HepG2 (cell line): Measurements from ENCODE around the gene ESRP2. TPM values are rescaled to one million over a fixed set of nuclear protein-coding genes. Genes with fewer than 3 reads are reported as not detected.

Experiments
- CBX1 ChIP-seq: IDR thresholded peaks from one replicate; pipeline ENCODE4 v1.6.1; 2016; ENCODE audit warnings: antibody characterized with exemption, low read depth
- FOXK2 ChIP-seq: fragments of 450-650 bp; IDR thresholded peaks from 2 replicates; pipeline ENCODE4 v1.6.1; 2016
- KDM5B ChIP-seq: sonication (generic); formaldehyde crosslinking; IDR thresholded peaks from 2 replicates; pipeline ENCODE4 v1.4.0; 2020; ENCODE audit warnings: missing genetic modification reagents, mild to moderate bottlenecking, borderline replicate concordance
- PHF20 ChIP-seq: sonication (generic); formaldehyde crosslinking; IDR thresholded peaks from 2 replicates; pipeline ENCODE4 v1.5.0; 2020; ENCODE audit warnings: mild to moderate bottlenecking, missing genetic modification reagents
- RERE ChIP-seq: IDR thresholded peaks from 2 replicates; pipeline ENCODE4 v1.6.1; 2016; ENCODE audit warnings: low read depth, missing genetic modification reagents, missing compliant biosample characterization
- TBX2 ChIP-seq: sonication (generic); formaldehyde crosslinking; IDR thresholded peaks from 2 replicates; pipeline ENCODE4 v1.5.0; 2020; ENCODE audit warnings: missing genetic modification reagents, mild to moderate bottlenecking, borderline replicate concordance
- XRCC5 ChIP-seq: fragments of 200-400 bp; formaldehyde crosslinking; optimal IDR thresholded peaks from 2 replicates; pipeline ENCODE3; 2017; ENCODE audit warnings: mild to moderate bottlenecking, low read length
- ZFP36L1 ChIP-seq: sonication (generic); formaldehyde crosslinking; IDR thresholded peaks from 2 replicates; pipeline ENCODE4 v1.8.0; 2022; ENCODE audit warnings: mild to moderate bottlenecking, missing genetic modification reagents, moderate library complexity
- ZFP41 ChIP-seq: sonication (generic); formaldehyde crosslinking; IDR thresholded peaks from 2 replicates; pipeline ENCODE4 v1.4.0; 2020; ENCODE audit warnings: mild to moderate bottlenecking, missing genetic modification reagents, borderline replicate concordance
- ZNF20 ChIP-seq: sonication (generic); formaldehyde crosslinking; IDR thresholded peaks from 2 replicates; pipeline ENCODE4 v1.4.0; 2020; ENCODE audit warnings: mild to moderate bottlenecking, moderate library complexity, missing genetic modification reagents
- ZNF225 ChIP-seq: sonication (generic); formaldehyde crosslinking; IDR thresholded peaks from 2 replicates; pipeline ENCODE4 v1.4.0; 2020; ENCODE audit warnings: mild to moderate bottlenecking, missing genetic modification reagents
- ZNF234 ChIP-seq: sonication (generic); formaldehyde crosslinking; conservative IDR thresholded peaks from 2 replicates; pipeline ENCODE4 v1.5.1; 2020; ENCODE audit warnings: mild to moderate bottlenecking, missing genetic modification reagents
- ZNF296 ChIP-seq: sonication (generic); formaldehyde crosslinking; conservative IDR thresholded peaks from 2 replicates; pipeline ENCODE4 v1.5.0; 2020; ENCODE audit warnings: mild to moderate bottlenecking, missing genetic modification reagents
- ZNF510 ChIP-seq: sonication (generic); formaldehyde crosslinking; IDR thresholded peaks from 2 replicates; pipeline ENCODE4 v1.4.0; 2020; ENCODE audit warnings: low read depth, mild to moderate bottlenecking, missing genetic modification reagents
- ZNF598 ChIP-seq: sonication (generic); formaldehyde crosslinking; IDR thresholded peaks from 2 replicates; pipeline ENCODE4 v1.5.1; 2020; ENCODE audit warnings: mild to moderate bottlenecking, missing genetic modification reagents, borderline replicate concordance
- ZNF704 ChIP-seq: sonication (generic); formaldehyde crosslinking; IDR thresholded peaks from 2 replicates; pipeline ENCODE4 v1.8.1; 2023; ENCODE audit warnings: mild to moderate bottlenecking, inconsistent platforms, moderate library complexity, missing genetic modification reagents, borderline replicate concordance
- ZNF710 ChIP-seq: sonication (generic); formaldehyde crosslinking; IDR thresholded peaks from 2 replicates; pipeline ENCODE4 v1.5.0; 2020; ENCODE audit warnings: mild to moderate bottlenecking, missing genetic modification reagents, borderline replicate concordance
- ZUFSP ChIP-seq: sonication (generic); formaldehyde crosslinking; IDR thresholded peaks from 2 replicates; pipeline ENCODE4 v1.9.0; 2021; ENCODE audit warnings: missing genetic modification reagents, mild to moderate bottlenecking, borderline replicate concordance
- polyA plus RNA-seq, 8 experiments: library from polyadenylated mRNA; depleted of rRNA in 3 of 8; stranded (reverse) in 7 of 8; unstranded in 1 of 8; fragments of >200 nt; fragmentation: Illumina TruSeq in 4 of 8; extraction: Trizol in 4 of 8; gene quantifications; 2 replicates each; pipeline versions ENCODE4 v1.2.1 to v1.2.3, GENCODE V29; 2011 to 2016; ENCODE audit warnings: low read depth in 4 of 8, missing spikeins in 1 of 8, mixed read lengths in 1 of 8; ENCODE audit not compliant: insufficient read depth in 1 of 8
- total RNA-seq, 5 experiments: library from RNA; depleted of rRNA; stranded (reverse); fragments of >200 nt; fragmentation: Illumina TruSeq; extraction: Trizol; gene quantifications; 2 replicates each; pipeline ENCODE4 v1.2.3, GENCODE V29; 2016; ENCODE audit warnings: low read depth in 1 of 5

Gene ESRP2
- total and polyA plus RNA-seq, 2 of the 13 experiments (the other 11 are each of a cell fraction or from before 2014, with no cell fraction given), result 21.1 to 32.4 TPM

GRCh38 chr16:68257906-68258800 lies 22.2 kb upstream of the ESRP2 start (continued):
- TF ChIP-seq PHF20 (CRISPR knock-in tag) (peak; percentile 66), XRCC5 (no peak), RERE (CRISPR knock-in tag) (no peak), TBX2 (CRISPR knock-in tag) (peak; percentile 95; the same call in 1 of the 2 replicates), ZNF710 (CRISPR knock-in tag) (0 out of 2 replicates have a peak, but pooled peaks have one; percentile 52), ZNF20 (CRISPR knock-in tag) (no peak), ZNF704 (peak; percentile 22; the same call in 1 of the 2 replicates), ZNF225 (CRISPR knock-in tag) (no peak), ZFP36L1 (CRISPR knock-in tag) (peak; percentile 95; the same call in 1 of the 2 replicates), ZFP41 (CRISPR knock-in tag) (peak; percentile 86; the same call in 1 of the 2 replicates), ZNF598 (CRISPR knock-in tag) (no peak; the same call in 1 of the 2 replicates), ZUFSP (CRISPR knock-in tag) (no peak), ZNF234 (no peak), ZNF296 (CRISPR knock-in tag) (no peak), FOXK2 (0 out of 2 replicates have a peak, but pooled peaks have one; percentile 33), ZNF510 (CRISPR knock-in tag) (0 out of 2 replicates have a peak, but pooled peaks have one; percentile 49), CBX1 (peak; percentile 18), KDM5B (CRISPR knock-in tag) (peak; percentile 71; the same call in 1 of the 2 replicates)
